ENCODE results near the gene PRAMEF4.
"Not testable (repeated sequence)": the region's sequence is repeated elsewhere in the genome, so short reads cannot be mapped to it uniquely, and the experiment has no call there.

Gene PRAMEF4

DNA sequence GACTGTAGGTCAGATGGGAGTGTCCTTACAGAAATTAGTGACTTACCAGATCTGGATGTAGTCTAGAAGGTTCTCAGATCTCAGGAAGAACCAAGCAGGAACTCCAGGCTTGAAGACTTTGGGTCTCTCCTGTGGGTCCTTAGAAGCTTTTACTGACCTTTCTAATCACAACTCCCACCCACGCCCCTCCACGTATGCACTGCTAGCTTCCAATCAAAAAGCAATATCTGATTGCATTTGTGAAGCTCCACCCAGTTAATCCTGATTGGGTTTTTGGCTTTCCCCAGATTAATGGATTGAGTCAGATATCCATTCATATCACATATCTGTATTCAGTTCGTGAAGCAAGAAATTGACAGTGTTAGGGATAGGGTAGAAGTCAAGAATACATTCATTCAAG, at the start of gene PRAMEF4:
Gene PRAMEF4, minus strand, starts transcription at position 101 of the 400 bp plus-strand sequence. CDS start 2,807 bp downstream, outside the sequence.
- DNase-seq (ENCODE audit: low read depth in 2 of 2), result not testable (repeated sequence)

DNA sequence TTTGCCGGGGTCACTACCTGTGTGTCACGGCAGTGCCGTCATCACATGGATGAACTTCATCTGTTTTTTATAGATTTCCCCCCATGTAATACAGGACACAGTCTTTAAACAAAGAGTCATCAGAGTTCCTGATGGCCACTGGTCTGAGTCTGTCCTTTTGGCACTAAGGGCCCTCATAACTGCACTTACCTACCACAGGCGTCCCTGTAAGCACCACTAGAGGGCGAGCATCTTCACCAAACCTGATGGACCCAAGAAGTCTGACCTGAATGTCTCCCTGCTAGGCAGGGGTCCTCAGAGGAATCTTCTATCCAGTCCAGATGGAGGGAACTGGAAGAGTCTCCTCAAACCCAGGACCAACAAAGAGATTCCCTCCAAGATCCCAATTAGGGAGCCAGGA, 38.4 kb upstream of the PRAMEF4 start:
- not testable (repeated sequence) for DNase-seq (ENCODE audit: low read depth in 2 of 2)

DNA sequence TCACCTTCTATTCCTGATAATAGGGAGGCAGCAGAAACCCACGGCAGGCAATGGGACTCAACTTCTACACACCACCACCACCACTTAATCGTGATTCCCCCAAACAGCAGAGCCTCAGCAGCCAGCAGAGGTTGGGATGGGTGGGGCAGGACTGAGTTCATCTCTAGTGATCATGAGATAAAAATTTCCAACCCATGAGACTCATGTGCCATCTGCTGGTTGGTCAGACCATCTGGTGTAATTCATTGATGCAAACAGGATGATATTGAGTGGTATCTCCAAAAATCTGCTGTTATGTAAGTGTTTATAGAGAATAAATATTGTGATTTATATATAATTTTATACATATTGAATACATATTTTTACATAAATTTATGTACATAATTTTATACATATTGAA, 35.7 kb upstream of the PRAMEF4 start:
- DNase-seq (ENCODE audit: low read depth in 2 of 2), result not testable (repeated sequence)

DNA sequence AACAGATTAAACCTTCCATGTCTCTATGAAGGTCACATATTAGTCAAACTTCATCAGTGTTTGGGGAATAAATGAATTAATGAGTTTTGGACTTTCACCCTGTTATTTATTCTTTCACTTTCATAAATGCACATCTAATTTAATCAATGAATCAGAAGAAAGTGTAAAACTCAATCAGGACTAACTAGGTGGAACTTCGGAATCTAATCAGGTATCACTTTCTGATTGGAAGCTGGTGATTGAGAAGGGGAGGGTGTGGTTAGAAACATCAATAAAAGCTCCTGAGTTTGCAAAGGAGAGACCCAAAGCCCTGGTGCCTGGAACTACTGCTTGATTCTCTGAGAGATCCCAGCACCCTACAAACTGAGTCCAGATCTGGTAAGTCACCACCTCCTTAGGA, 30.3 kb upstream of the PRAMEF4 start, which contains the start of gene PRAMEF7:
Gene PRAMEF7, plus strand, starts transcription at position 301 of the 400 bp plus-strand sequence. CDS start 1,083 bp downstream, outside the sequence.
- DNase-seq (ENCODE audit: low read depth in 2 of 2), result not testable (repeated sequence)

DNA sequence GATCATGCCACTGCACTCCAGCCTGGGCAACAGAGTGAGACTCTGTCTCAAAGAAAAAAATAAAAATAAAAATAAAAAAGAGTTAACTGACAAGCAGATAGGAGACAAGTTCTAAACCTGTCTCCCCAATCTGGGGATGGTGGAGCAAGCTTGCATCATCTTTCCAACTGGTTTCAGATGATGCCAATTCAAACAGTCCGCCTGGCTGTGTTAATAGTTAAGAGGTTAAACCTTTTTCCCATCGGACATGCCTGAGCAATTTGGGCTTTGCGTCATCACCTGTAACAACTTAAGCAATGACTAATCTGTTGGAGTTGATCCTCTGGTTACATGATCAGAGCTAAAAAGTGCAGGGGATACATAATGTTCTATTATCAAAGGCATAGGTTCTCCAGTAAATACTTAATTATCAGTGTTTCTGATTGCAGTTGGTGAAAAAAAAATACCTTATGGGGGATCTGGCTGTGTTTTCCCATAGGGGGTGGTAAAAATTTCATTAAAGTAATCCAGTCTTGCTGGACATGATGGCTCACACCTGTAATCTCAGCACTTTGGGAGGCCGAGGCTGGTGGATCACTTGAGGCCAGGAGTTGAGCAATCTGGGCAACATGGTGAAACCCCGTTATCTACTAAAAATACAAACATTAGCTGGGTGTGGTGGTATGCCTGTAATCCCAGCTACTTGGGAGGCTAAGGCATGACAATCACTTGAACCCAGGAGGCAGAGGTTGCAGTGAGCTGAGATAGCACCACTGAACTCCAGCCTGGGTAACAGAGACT, 18.0 kb upstream of the PRAMEF4 start:
- not testable (repeated sequence) for DNase-seq (ENCODE audit: low read depth in 2 of 2)

DNA sequence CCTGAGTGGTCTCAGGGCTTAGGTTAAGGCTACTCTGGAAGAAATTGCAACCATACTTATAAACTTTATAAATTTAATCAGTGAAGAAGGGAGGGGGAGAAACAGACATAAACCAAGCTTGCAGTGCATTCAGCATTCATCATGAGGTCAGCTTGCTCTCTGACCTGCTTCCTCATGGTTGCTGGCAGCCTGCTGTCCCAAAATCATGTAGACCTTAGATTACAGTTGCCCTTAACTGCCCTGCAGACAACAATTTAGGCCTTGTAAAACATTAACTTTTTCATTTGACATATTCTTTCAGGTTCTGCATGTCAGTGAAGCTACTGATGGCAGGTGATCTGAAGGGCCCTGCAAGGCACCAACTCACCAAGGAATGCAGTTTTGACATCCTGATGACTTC, 13.2 kb upstream of the PRAMEF4 start:
- not testable (repeated sequence) for DNase-seq (ENCODE audit: low read depth in 2 of 2)

DNA sequence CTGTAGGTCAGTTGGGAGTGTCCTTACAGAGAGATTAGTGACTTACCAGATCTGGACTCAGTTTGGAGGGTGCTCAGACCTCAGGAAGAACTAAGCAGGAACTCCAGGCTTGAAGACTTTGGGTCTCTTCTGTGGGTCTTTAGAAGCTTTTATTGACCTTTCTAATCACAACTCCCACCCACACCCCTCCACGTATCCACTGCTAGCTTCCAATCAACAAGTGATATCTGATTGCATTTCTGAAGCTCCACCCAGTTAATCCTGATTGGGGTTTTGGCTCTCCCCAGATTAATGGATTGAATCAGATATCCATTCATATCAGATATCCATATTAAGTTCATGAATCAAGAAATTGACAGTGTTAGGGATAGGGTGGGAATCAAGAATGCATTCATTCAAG, 12.2 kb upstream of the PRAMEF4 start, which contains the start of gene PRAMEF10:
Gene PRAMEF10, minus strand, starts transcription at position 101 of the 400 bp plus-strand sequence. CDS start 2,423 bp downstream, outside the sequence.
- not testable (repeated sequence) for DNase-seq (ENCODE audit: low read depth in 2 of 2)

DNA sequence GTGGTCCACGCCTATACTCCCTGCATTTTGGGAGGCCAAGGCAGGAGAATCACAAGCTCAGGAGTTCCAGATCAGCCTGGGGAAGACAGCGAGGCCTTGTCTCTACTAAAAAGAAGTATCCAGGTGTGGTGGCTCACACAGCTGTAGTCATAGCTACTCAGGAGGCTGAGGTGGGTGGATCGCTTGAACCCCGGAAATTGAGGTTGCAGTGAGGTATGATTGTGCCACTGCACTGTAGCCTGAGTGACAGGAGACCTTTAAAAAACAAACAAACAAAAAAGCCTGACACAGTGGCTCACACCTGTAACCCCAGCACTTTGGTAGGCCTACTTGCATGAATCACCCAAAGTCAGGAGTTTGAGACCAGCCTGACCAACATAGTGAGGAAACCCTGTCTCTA, 7.5 kb downstream of the PRAMEF4 start:
- not testable (repeated sequence) for DNase-seq (ENCODE audit: low read depth in 2 of 2)

DNA sequence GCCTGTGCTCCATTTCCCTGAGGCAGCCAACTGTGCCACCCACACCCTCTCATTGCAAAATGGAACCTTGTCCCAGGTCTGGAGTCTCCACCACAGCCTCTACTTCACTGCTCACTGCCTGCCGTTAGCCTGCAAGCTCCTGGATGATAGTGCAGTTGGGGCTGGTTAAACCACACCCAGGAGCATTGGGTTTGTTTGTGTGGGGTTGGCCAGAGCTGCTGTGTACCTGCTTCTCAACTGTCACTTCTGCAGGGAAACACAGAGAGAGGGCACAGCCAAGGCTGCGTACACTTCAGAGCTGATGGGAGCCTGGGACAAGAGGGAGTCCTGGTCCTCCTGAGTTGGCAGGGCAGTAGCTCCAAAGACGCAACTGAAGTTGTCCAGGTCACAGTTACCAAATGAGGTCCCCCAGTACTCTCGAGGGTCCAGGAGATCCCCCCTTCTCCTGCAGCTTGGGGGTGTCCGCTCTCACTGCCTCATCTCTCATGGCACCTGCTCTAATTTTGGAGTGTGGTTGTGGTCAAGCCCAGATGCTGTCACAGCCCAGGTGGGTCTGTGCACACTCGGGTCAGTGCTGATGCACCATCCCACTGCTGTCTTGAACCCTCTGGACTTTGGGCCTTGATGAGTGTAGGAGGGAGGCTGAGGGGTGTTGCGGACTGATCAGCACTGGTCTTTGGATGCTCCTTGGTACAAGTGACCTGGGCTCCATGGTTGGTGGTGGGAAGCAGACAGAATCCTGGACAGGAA, 22.7 kb downstream of the PRAMEF4 start:
- DNase-seq (ENCODE audit: low read depth in 2 of 2), result not testable (repeated sequence)

DNA sequence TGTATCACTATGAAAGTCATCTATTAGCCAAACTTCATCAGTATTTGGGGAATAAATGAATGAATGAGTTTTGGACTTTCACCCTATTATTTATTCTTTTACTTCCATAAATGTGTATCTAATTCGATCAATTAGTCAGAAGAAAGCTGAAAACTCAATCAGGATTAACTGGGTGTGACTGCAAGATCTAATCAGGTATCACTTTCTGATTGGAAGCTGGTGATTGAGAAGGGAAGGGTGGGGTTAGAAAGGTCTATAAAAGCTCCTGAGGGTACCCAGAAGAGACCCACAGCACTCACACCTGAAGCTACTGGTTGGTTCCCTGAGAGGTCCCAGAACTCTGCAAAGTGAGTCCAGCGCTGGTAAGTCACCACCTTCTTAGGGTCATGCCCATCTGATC, 29.2 kb downstream of the PRAMEF4 start, which contains the start of gene PRAMEF2:
Gene PRAMEF2, plus strand, starts transcription at position 301 of the 400 bp plus-strand sequence. CDS start 1,924 bp downstream, outside the sequence.
- DNase-seq (ENCODE audit: low read depth in 2 of 2), result not testable (repeated sequence)

DNA sequence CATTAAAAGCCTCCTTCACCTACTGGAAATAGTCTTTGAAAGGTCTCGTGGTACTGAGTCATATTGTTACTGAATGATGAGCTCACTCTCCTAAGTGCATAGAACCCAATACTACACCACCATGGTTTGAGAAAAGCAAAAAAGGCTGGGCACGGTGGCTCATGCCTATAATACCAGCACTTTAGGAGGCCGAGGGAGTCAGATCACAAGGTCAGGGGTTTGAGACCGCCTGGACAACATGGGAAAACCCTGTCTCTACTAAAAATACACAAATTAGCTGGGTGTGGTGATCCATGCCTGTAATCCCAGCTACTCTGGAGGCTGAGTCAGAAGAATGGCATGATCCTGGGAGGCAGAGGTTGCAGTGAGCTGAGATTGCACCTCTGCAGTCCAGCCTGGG, 34.2 kb downstream of the PRAMEF4 start:
- DNase-seq (ENCODE audit: low read depth in 2 of 2), result no peak

DNA sequence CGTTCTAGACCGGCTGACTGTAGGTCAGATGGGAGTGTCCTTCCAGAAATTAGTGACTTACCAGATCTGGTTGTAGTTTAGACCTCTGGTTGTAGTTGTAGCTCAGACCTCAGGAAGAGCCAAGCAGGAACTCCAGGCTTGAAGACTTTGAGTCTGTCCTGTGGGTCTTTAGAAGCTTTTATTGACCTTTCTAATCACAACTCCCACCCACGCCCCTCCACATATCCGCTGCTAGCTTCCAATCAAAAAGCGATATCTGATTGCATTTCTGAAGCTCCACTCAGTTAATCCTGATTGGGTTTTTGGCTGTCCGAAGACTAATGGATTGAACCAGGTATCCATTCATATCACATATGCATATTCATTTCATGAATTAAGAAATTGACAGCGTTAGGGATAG, 37.4 kb downstream of the PRAMEF4 start, which contains the start of gene HNRNPCL1:
Gene HNRNPCL1, minus strand, starts transcription at position 101 of the 400 bp plus-strand sequence. CDS start 431 bp downstream, outside the sequence.
- not testable (repeated sequence) for DNase-seq (ENCODE audit: low read depth in 2 of 2)

DNA sequence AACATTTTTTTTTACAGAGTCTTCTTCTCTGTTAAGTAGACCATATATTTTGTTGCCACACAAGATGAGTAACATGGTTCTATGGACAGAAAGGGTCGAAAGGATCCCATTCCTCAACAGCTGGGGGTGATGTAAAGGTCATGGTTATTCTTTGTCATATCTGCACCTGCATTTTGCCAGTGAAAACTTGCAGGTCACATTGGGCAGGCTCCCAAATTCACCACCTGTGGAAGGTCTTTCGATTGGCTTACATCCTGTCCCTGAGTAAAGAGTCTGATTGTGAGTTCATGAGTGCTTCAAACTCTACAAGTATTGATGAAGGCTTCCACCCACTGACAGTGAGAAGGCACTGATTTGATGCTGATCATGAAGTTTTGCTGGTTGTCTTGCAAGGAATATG, 52.8 kb downstream of the PRAMEF4 start:
- not testable (repeated sequence) for DNase-seq (ENCODE audit: low read depth in 2 of 2)

DNA sequence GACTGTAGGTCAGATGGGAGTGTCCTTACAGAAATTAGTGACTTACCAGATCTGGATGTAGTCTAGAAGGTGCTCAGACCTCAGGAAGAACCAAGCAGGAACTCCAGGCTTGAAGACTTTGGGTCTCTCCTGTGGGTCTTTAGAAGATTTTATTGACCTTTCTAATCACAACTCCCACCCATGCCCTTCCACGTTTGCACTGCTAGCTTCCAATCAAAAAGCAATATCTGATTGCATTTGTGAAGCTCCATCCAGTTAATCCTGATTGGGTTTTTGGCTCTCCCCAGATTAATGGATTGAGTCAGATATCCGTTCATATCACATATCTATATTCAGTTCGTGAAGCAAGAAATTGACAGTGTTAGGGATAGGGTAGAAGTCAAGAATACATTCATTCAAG, 54.7 kb downstream of the PRAMEF4 start, which contains the start of gene PRAMEF11:
Gene PRAMEF11, minus strand, starts transcription at position 101 of the 400 bp plus-strand sequence. CDS start 2,621 bp downstream, outside the sequence.
- DNase-seq (ENCODE audit: low read depth in 2 of 2), result not testable (repeated sequence)

Data from stimulated activated CD4-positive, alpha-beta T cell treated with anti-CD3 and anti-CD28 coated beads, Interleukin-12 subunit alpha, Interleukin-12 subunit beta, amount 100 ng/mL, for 24 hours (primary cell).